ENCODE data around the gene ZNF304. TPM values are rescaled to one million over a fixed set of nuclear protein-coding genes. Genes with fewer than 3 reads are reported as not detected.

The ZNF304 gene
- polyA plus RNA-seq, 3 donors, result 0.96 to 2.9 (median 1.0) TPM

GRCh38 chr19:57363688-57364181 is 12.7 kb downstream of the ZNF304 start:
- Mint-ChIP-seq H3K9me3 (peaks cover 29 to 83% (median 72%) of the 10 kb centered on the region in 7 donors), H3K4me3 (peak overlapping the region; percentile 81 to 86), H3K36me3 (peaks cover 19 to 24% of the 10 kb centered on the region in 2 donors), H3K27me3 (ENCODE audit: low read depth in 3 of 3) (peaks cover 1 to 6% (median 4%) of the 10 kb centered on the region in 3 donors), H3K27ac (peak overlapping the region; percentile 85 to 97 (median 93)), H3K4me1 (peaks cover 10% of the 10 kb centered on the region)
- intact Hi-C loops (cut with micrococcal nuclease), result loop anchor here (2.0 to 10.0 kb wide), 4 partner anchors 25 to 821 kb away; partner anchors contain the start of genes ZNF548 (in 2 of the 2), ZNF274 (in 1 of the 2), ZNF329 (in 1 of the 2) and ZNF749 (in 1 of the 2)
- Histone ChIP-seq H3K4me1 (ENCODE audit: control insufficient read depth in 1 of 2, insufficient read depth in 2 of 2, low read length in 2 of 2) (peaks cover 12 to 14% of the 10 kb centered on the region in 2 donors), H3K9me3 (replicated peaks in 1 of 2; ENCODE audit: control insufficient read depth in 1 of 2, insufficient read depth in 1 of 2, low read length in 2 of 2) (peaks cover 31 to 66% of the 10 kb centered on the region in 2 donors), H3K27ac (ENCODE audit: low read depth in 1 of 2, low read length in 2 of 2) (peak overlapping the region; percentile 83 to 89), H3K36me3 (replicated peaks in 1 of 2; ENCODE audit: control insufficient read depth in 1 of 2, insufficient read depth in 2 of 2, low read length in 2 of 2) (peaks cover 0 to 4% of the 10 kb centered on the region in 2 donors), H3K9ac (ENCODE audit: insufficient read depth, low read length, poor library complexity, severe bottlenecking) (peak overlapping the region; percentile 83), H3K4me2 (replicated peaks; ENCODE audit: extremely low read depth, low read length, poor library complexity, severe bottlenecking) (peak overlapping the region; percentile 79), H3K79me2 (ENCODE audit: insufficient read depth, low read length) (peaks cover 10% of the 10 kb centered on the region), H3K4me3 (replicated peaks in 1 of 3; ENCODE audit: low read depth in 2 of 3, low read length in 3 of 3) (peak overlapping the region; percentile 39 to 76 (median 54)), H2AFZ (ENCODE audit: insufficient read depth, low read depth, low read length, poor library complexity, severe bottlenecking) (peak overlapping the region; percentile 73), H3K27me3 (ENCODE audit: control insufficient read depth in 2 of 2, insufficient read depth in 2 of 2, low read length in 2 of 2) (no peaks in the 10 kb centered on the region), H4K20me1 (ENCODE audit: insufficient read depth, low read length) (no peaks in the 10 kb centered on the region)
- under 1% methylated on average over 12 of the region's 18 CpGs for WGBS (ENCODE audit: insufficient coverage)
- no peak for TF ChIP-seq CTCF (IDR thresholded peaks at IDR 0.05)
- DNase-seq, result no peak

- H3K4me2 ChIP-seq (replicated peaks; ENCODE audit: extremely low read depth, low read length, poor library complexity, severe bottlenecking), result no peak overlapping the region
- DNase-seq, result no peak
- H3K9me3 ChIP-seq (replicated peaks in 1 of 2; ENCODE audit: control insufficient read depth in 1 of 2, insufficient read depth in 1 of 2, low read length in 2 of 2), result peaks cover 14 to 48% of the 10 kb centered on the region in 2 donors
- peaks cover 10% of the 10 kb centered on the region for H3K79me2 ChIP-seq (ENCODE audit: insufficient read depth, low read length)
- H4K20me1 ChIP-seq (ENCODE audit: insufficient read depth, low read length), result no peaks in the 10 kb centered on the region
- no peak overlapping the region for H3K4me3 ChIP-seq (replicated peaks in 1 of 3; ENCODE audit: low read depth in 2 of 3, low read length in 3 of 3)
- H2AFZ ChIP-seq (ENCODE audit: insufficient read depth, low read depth, low read length, poor library complexity, severe bottlenecking), result no peak overlapping the region
- peaks cover 0 to 9% of the 10 kb centered on the region in 2 donors for H3K36me3 ChIP-seq (replicated peaks in 1 of 2; ENCODE audit: control insufficient read depth in 1 of 2, insufficient read depth in 2 of 2, low read length in 2 of 2)
- Mint-ChIP-seq H3K4me3 (no peak overlapping the region), H3K27ac (no peak overlapping the region), H3K36me3 (peaks cover 23 to 35% of the 10 kb centered on the region in 2 donors), H3K9me3 (peaks cover 36 to 79% (median 58%) of the 10 kb centered on the region in 7 donors), H3K27me3 (ENCODE audit: low read depth in 3 of 3) (peaks cover 0 to 3% (median 2%) of the 10 kb centered on the region in 3 donors), H3K4me1 (peaks cover 10% of the 10 kb centered on the region)
- no peak overlapping the region for H3K9ac ChIP-seq (ENCODE audit: insufficient read depth, low read length, poor library complexity, severe bottlenecking)
- intact Hi-C loops (cut with micrococcal nuclease), result loop anchor here in 1 of 2 donors (10.0 kb wide), 2 partner anchors 68 to 818 kb away; partner anchors contain the start of genes ZNF274 and ZNF749
- no peaks in the 10 kb centered on the region for H3K27me3 ChIP-seq (ENCODE audit: control insufficient read depth in 2 of 2, insufficient read depth in 2 of 2, low read length in 2 of 2)
- peaks cover 12 to 14% of the 10 kb centered on the region in 2 donors for H3K4me1 ChIP-seq (ENCODE audit: control insufficient read depth in 1 of 2, insufficient read depth in 2 of 2, low read length in 2 of 2)
- no CpG with 5 or more reads among the region's 2 CpGs for WGBS (ENCODE audit: insufficient coverage)
- H3K27ac ChIP-seq (ENCODE audit: low read depth in 1 of 2, low read length in 2 of 2), result no peak overlapping the region
- TF ChIP-seq CTCF (IDR thresholded peaks at IDR 0.05), result no peak
These were observed 15.7 kb downstream of the ZNF304 start for GRCh38 chr19:57366776-57367175.
